Measurements from ENCODE around the gene CNTRL.

CNTRL gene

DNA sequence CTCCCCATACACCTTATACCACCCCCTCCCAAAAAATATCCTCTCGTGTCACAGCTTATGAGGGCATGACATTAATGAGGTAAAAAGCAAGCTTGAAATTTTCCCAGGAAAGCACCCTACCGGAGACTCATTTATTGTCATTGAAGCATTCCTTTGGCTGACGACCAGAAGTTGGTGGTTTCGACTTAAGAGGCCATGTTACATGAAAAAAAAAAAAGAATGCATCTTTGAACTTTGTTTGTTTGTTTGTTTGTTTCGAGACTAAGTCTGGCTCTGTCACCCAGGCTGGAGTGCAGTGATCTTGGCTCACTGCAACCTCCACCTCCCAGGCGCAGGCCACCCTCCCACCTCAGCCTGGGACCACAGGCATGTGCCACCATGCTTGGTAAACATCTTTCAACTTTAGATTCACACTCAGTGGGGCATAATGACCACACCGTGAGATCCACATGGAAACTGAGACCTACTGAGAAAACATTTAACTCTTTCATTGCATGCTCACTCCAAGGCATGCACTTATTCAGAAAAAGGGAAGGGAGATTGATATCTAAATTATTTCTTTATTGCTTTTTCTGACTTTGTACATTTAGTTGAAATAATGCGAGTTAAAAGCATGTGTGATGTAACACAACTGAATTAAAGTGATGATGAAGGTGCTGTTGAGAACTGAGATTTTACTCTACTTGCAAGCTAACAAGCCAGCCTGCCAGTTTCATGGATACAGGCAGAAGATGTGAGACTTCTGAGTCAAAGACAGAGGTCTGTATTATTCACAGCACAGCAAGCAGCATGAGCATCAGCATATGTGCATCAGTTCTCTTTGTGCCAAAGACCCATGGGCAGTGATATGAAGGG, 132.0 kb downstream of the CNTRL start:
- H3K27me3 ChIP-seq (ENCODE audit: low read depth, low read length) = no peaks in the 10 kb centered on the region
- no peaks in the 10 kb centered on the region for H3K9me3 ChIP-seq (ENCODE audit: control insufficient read depth in 1 of 2, low read length in 2 of 2)
- H3K4me3 ChIP-seq (ENCODE audit: low read depth in 1 of 2, low read length in 2 of 2) = no peak overlapping the region
- H3K27ac ChIP-seq (ENCODE audit: low read length) = no peak overlapping the region
- peaks cover 0 to 5% of the 10 kb centered on the region in 2 donors for H3K4me1 ChIP-seq (ENCODE audit: control insufficient read depth in 1 of 2, insufficient read depth in 2 of 2, low read length in 2 of 2)
- no peaks in the 10 kb centered on the region for H3K36me3 ChIP-seq (ENCODE audit: control insufficient read depth in 1 of 2, insufficient read depth in 2 of 2, low read length in 2 of 2)

DNA sequence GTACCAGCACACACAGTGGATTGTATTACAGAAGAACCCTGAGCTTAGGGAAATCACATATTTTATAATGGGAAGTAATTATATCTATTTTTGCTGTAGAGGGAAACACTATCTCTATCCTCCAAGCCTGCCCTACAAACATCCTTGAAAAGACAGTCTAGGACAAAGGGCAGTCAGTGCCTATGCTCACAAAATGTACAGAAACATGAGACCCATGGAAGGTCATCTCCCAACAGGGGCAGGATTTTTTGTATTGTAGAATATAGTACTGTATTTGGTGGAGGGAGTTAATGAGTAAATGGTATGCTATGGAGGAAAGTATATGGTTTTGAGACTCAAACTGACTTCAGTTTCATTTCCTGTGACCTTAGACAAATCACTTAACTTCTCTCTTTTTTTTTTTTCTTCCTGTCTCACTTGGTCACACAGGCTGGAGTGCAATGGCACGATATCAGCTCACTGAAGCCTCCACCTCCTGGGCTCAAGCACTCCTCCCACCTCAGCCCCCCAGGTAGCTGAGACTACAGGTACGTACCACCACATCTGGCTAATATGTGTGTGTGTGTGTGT, 132.7 kb downstream of the CNTRL start:
- peaks cover 0 to under 1% of the 10 kb centered on the region in 2 donors for H3K4me1 ChIP-seq (ENCODE audit: control insufficient read depth in 1 of 2, insufficient read depth in 2 of 2, low read length in 2 of 2)
- H3K36me3 ChIP-seq (ENCODE audit: control insufficient read depth in 1 of 2, insufficient read depth in 2 of 2, low read length in 2 of 2) = no peaks in the 10 kb centered on the region
- no peak overlapping the region for H3K4me3 ChIP-seq (ENCODE audit: low read depth in 1 of 2, low read length in 2 of 2)
- H3K9me3 ChIP-seq (ENCODE audit: control insufficient read depth in 1 of 2, low read length in 2 of 2) = no peaks in the 10 kb centered on the region
- H3K27ac ChIP-seq (ENCODE audit: low read length) = no peak overlapping the region
- H3K27me3 ChIP-seq (ENCODE audit: low read depth, low read length) = no peaks in the 10 kb centered on the region

DNA sequence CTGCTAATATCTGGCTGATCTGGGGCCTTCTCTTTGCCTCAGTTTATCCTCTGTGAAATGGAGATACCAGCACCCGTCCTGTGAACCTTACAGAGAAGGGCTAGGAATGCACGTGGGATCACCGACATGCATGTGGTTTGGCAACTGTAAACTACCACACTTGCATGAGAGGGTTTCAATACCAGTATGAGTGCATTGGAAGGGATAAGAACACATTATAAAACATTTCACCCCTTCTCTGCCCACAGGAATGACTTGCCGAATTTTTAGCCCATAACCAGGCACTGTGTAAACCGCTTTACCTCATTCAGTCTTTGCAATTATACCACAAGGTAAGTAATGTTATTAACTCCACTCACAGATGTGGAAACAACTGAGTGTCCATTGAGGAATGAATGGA, 135.8 kb downstream of the CNTRL start:
- Histone ChIP-seq H3K36me3 (ENCODE audit: control insufficient read depth in 1 of 2, insufficient read depth in 2 of 2, low read length in 2 of 2) (no peaks in the 10 kb centered on the region), H3K4me3 (ENCODE audit: low read depth in 1 of 2, low read length in 2 of 2) (no peak overlapping the region), H3K4me1 (ENCODE audit: control insufficient read depth in 1 of 2, insufficient read depth in 2 of 2, low read length in 2 of 2) (no peaks in the 10 kb centered on the region), H3K27me3 (ENCODE audit: low read depth, low read length) (no peaks in the 10 kb centered on the region), H3K9me3 (ENCODE audit: control insufficient read depth in 1 of 2, low read length in 2 of 2) (no peaks in the 10 kb centered on the region), H3K27ac (ENCODE audit: low read length) (no peak overlapping the region)

DNA sequence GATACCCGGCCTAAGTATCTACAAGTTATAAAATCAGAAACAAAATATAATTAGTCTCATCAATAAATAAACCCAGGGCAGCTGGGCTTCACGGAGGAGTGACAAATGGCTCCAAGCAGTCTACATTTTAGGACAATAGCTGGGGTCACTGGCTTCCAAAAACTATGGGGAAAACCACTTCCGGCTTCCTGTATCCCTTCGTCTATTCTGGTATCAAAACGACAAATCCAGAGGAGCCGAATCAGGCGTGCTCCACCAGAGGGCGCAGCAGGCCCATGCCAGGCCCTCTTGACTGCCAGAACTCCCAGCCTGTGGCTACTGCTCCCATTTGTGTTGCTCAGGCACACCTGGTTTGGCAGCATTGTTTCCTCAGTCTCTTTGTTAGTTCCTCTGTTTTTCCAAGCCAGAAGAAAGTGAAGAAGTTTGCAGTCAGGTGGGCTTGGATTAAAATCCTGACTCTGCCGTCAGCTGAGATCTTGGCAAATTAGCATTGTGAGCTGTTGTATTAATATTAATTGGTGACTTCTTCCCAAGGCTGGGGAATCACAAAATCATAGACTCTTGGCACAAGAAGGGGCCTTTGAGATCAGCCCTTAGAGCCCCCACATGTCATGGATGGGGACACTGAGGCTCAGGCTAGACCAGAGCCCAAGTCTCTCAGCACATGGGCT, 138.5 kb downstream of the CNTRL start:
- Histone ChIP-seq H3K36me3 (ENCODE audit: control insufficient read depth in 1 of 2, insufficient read depth in 2 of 2, low read length in 2 of 2) (no peaks in the 10 kb centered on the region), H3K4me1 (ENCODE audit: control insufficient read depth in 1 of 2, insufficient read depth in 2 of 2, low read length in 2 of 2) (no peaks in the 10 kb centered on the region), H3K9me3 (ENCODE audit: control insufficient read depth in 1 of 2, low read length in 2 of 2) (no peaks in the 10 kb centered on the region), H3K27me3 (ENCODE audit: low read depth, low read length) (no peaks in the 10 kb centered on the region), H3K4me3 (ENCODE audit: low read depth in 1 of 2, low read length in 2 of 2) (no peak overlapping the region), H3K27ac (ENCODE audit: low read length) (no peak overlapping the region)

- no peaks in the 10 kb centered on the region for H3K4me1 ChIP-seq (ENCODE audit: control insufficient read depth in 1 of 2, insufficient read depth in 2 of 2, low read length in 2 of 2)
- H3K36me3 ChIP-seq (ENCODE audit: control insufficient read depth in 1 of 2, insufficient read depth in 2 of 2, low read length in 2 of 2) = no peaks in the 10 kb centered on the region
- no peak overlapping the region for H3K4me3 ChIP-seq (ENCODE audit: low read depth in 1 of 2, low read length in 2 of 2)
- H3K27me3 ChIP-seq (ENCODE audit: low read depth, low read length) = no peaks in the 10 kb centered on the region
- H3K9me3 ChIP-seq (ENCODE audit: control insufficient read depth in 1 of 2, low read length in 2 of 2) = no peaks in the 10 kb centered on the region
- H3K27ac ChIP-seq (ENCODE audit: low read length) = no peak overlapping the region
Measured at GRCh38 chr9:121214005-121214404, 139.2 kb downstream of the CNTRL start.

- Histone ChIP-seq H3K4me1 (ENCODE audit: control insufficient read depth in 1 of 2, insufficient read depth in 2 of 2, low read length in 2 of 2) (no peaks in the 10 kb centered on the region), H3K4me3 (ENCODE audit: low read depth in 1 of 2, low read length in 2 of 2) (no peak overlapping the region), H3K27me3 (ENCODE audit: low read depth, low read length) (no peaks in the 10 kb centered on the region), H3K36me3 (ENCODE audit: control insufficient read depth in 1 of 2, insufficient read depth in 2 of 2, low read length in 2 of 2) (no peaks in the 10 kb centered on the region), H3K9me3 (ENCODE audit: control insufficient read depth in 1 of 2, low read length in 2 of 2) (no peaks in the 10 kb centered on the region), H3K27ac (ENCODE audit: low read length) (no peak overlapping the region)
Measured at GRCh38 chr9:121216271-121216805, 141.6 kb downstream of the CNTRL start.

- Histone ChIP-seq H3K27ac (ENCODE audit: low read length) (no peak overlapping the region), H3K4me3 (ENCODE audit: low read depth in 1 of 2, low read length in 2 of 2) (no peak overlapping the region), H3K4me1 (ENCODE audit: control insufficient read depth in 1 of 2, insufficient read depth in 2 of 2, low read length in 2 of 2) (peaks cover 0 to 4% of the 10 kb centered on the region in 2 donors), H3K27me3 (ENCODE audit: low read depth, low read length) (no peaks in the 10 kb centered on the region), H3K9me3 (ENCODE audit: control insufficient read depth in 1 of 2, low read length in 2 of 2) (no peaks in the 10 kb centered on the region), H3K36me3 (ENCODE audit: control insufficient read depth in 1 of 2, insufficient read depth in 2 of 2, low read length in 2 of 2) (no peaks in the 10 kb centered on the region)
Measured at GRCh38 chr9:121217609-121218292, 143.0 kb downstream of the CNTRL start.

DNA sequence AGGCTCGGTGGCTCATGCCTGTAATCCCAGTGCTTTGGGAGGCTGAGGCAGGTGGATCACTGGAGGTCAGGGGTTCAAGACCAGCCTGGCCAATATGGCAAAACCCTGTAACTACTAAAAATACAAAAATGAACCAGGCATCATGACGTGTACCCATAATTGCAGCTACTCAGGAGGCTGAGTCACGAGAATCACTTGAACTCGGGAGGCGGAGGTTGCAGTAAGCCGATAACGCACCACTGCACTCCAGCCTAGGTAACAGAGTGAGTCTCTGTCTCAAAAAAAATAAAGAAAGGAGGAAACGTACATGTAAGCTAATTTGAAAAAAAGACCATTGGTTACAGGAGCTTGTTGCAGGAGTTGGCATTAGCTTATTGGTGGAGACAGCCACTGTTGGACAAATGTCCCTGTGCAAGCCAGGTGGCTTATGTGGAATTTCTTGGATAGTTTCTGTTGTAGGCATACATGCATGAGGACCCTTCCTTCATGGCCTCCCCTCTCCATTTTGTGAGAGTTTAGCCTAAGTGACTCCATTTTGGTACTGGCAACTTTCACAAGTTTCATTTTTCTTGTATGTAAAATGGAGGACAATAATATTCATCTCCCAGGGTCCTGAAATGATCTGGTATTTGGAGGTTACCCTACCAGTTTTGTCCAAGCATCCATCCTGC, 143.7 kb downstream of the CNTRL start:
- Histone ChIP-seq H3K36me3 (ENCODE audit: control insufficient read depth in 1 of 2, insufficient read depth in 2 of 2, low read length in 2 of 2) (no peaks in the 10 kb centered on the region), H3K27ac (ENCODE audit: low read length) (no peak overlapping the region), H3K27me3 (ENCODE audit: low read depth, low read length) (no peaks in the 10 kb centered on the region), H3K4me3 (ENCODE audit: low read depth in 1 of 2, low read length in 2 of 2) (no peak overlapping the region), H3K9me3 (ENCODE audit: control insufficient read depth in 1 of 2, low read length in 2 of 2) (no peaks in the 10 kb centered on the region), H3K4me1 (ENCODE audit: control insufficient read depth in 1 of 2, insufficient read depth in 2 of 2, low read length in 2 of 2) (peaks cover 0 to 5% of the 10 kb centered on the region in 2 donors)

GRCh38 chr9:121219530-121219929, 144.8 kb downstream of the CNTRL start:
- no peaks in the 10 kb centered on the region for H3K9me3 ChIP-seq (ENCODE audit: control insufficient read depth in 1 of 2, low read length in 2 of 2)
- no peak overlapping the region for H3K27ac ChIP-seq (ENCODE audit: low read length)
- H3K36me3 ChIP-seq (ENCODE audit: control insufficient read depth in 1 of 2, insufficient read depth in 2 of 2, low read length in 2 of 2) = no peaks in the 10 kb centered on the region
- H3K4me1 ChIP-seq (ENCODE audit: control insufficient read depth in 1 of 2, insufficient read depth in 2 of 2, low read length in 2 of 2) = peaks cover 0 to 5% of the 10 kb centered on the region in 2 donors
- H3K27me3 ChIP-seq (ENCODE audit: low read depth, low read length) = no peaks in the 10 kb centered on the region
- H3K4me3 ChIP-seq (ENCODE audit: low read depth in 1 of 2, low read length in 2 of 2) = no peak overlapping the region

DNA sequence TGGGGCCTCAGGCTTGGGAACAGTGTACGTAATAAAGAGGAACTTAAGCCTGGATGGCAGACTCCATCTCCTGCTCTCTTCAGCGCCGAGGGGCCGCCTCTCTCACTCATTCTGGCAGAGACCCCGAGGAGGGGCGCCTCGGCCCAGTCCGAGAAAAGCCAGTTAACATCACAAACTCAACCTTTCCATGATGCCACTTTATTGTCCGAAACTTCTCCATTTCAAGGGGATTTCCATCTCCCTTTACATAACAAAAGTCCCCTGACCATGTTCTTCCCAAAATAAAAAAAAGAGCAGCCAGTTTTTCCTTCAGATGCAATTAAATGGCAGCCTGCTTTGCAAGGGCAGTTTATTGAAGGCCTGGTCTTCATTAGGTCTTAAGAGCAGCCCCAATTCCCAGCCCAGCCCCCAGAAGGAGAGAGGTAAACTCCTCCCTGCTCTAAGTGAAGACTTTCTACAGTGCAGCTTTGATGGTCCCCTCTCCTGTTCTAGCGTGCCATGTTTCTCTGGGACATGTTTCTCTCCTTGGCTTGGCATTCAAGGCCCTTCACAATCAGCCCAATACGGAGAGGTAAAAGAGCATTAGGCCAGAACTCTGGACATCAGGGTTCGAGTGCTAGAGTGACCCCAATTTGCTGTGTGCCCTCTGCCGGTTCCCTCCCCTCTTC, 146.4 kb downstream of the CNTRL start:
- Histone ChIP-seq H3K27ac (ENCODE audit: low read length) (no peak overlapping the region), H3K27me3 (ENCODE audit: low read depth, low read length) (no peaks in the 10 kb centered on the region), H3K36me3 (ENCODE audit: control insufficient read depth in 1 of 2, insufficient read depth in 2 of 2, low read length in 2 of 2) (no peaks in the 10 kb centered on the region)

More for the DNA sequence above, 146.4 kb downstream of the CNTRL start:
- no peaks in the 10 kb centered on the region for H3K9me3 ChIP-seq (ENCODE audit: control insufficient read depth in 1 of 2, low read length in 2 of 2)
- no peak overlapping the region for H3K4me3 ChIP-seq (ENCODE audit: low read depth in 1 of 2, low read length in 2 of 2)
- peaks cover 0 to 5% of the 10 kb centered on the region in 2 donors for H3K4me1 ChIP-seq (ENCODE audit: control insufficient read depth in 1 of 2, insufficient read depth in 2 of 2, low read length in 2 of 2)

Data from muscle layer of duodenum (tissue), 2 donors.